HepG2 (cell line): ENCODE results near the gene HSF2BP. TPM values are rescaled to one million over a fixed set of nuclear protein-coding genes. Genes with fewer than 3 reads are reported as not detected.

ENCODE experiments used
- ATF1 ChIP-seq: IDR thresholded peaks from 2 replicates; pipeline ENCODE4 v1.6.1; 2016; ENCODE audit warnings: mild to moderate bottlenecking, control low read depth
- CHCHD3 ChIP-seq: sonication (generic); formaldehyde crosslinking; IDR thresholded peaks from 2 replicates; pipeline ENCODE4 v1.8.0; 2022; ENCODE audit warnings: mild to moderate bottlenecking, missing genetic modification reagents, moderate library complexity
- EP300 ChIP-seq, 3 experiments: sonication (generic) in 1 of 3; formaldehyde crosslinking in 1 of 3; IDR thresholded peaks; 2 replicates each; pipeline versions ENCODE4 v1.5.1 to v1.6.1; 2011 to 2020; ENCODE audit warnings: low read depth in 2 of 3, low read length in 2 of 3, borderline replicate concordance in 1 of 3, improper control_type of control experiment in 1 of 3, mild to moderate bottlenecking in 1 of 3, missing genetic modification reagents in 1 of 3, moderate library complexity in 1 of 3
- GATAD1 ChIP-seq: IDR thresholded peaks from 2 replicates; pipeline ENCODE4 v1.6.1; 2016; ENCODE audit warnings: missing genetic modification reagents, missing compliant biosample characterization
- HDAC1 ChIP-seq: sonication (generic); formaldehyde crosslinking; IDR thresholded peaks from 2 replicates; pipeline ENCODE4 v1.5.1; 2020; ENCODE audit warnings: mild to moderate bottlenecking, missing genetic modification reagents
- HNF4A ChIP-seq: sonication (generic); formaldehyde crosslinking; IDR thresholded peaks from 2 replicates; pipeline ENCODE4 v1.4.0; 2020; ENCODE audit warnings: missing genetic modification reagents
- KDM5B ChIP-seq: sonication (generic); formaldehyde crosslinking; IDR thresholded peaks from 2 replicates; pipeline ENCODE4 v1.4.0; 2020; ENCODE audit warnings: missing genetic modification reagents, mild to moderate bottlenecking, borderline replicate concordance
- MED1 ChIP-seq: sonication (generic); formaldehyde crosslinking; IDR thresholded peaks from 2 replicates; pipeline ENCODE4 v1.4.0; 2020; ENCODE audit warnings: missing genetic modification reagents
- NCOA2 ChIP-seq: sonication (generic); formaldehyde crosslinking; IDR thresholded peaks from 2 replicates; pipeline ENCODE4 v1.8.0; 2022; ENCODE audit warnings: inconsistent platforms
- RELA ChIP-seq: sonication (generic); formaldehyde crosslinking; IDR thresholded peaks from 2 replicates; pipeline ENCODE4 v1.4.0; 2020; ENCODE audit warnings: missing genetic modification reagents
- SETDB1 ChIP-seq: sonication (generic); formaldehyde crosslinking; IDR thresholded peaks from 2 replicates; pipeline ENCODE4 v1.5.1; 2020; ENCODE audit warnings: missing genetic modification reagents, mild to moderate bottlenecking, borderline replicate concordance
- TEAD3 ChIP-seq: optimal IDR thresholded peaks from 2 replicates; pipeline ENCODE3; 2016; ENCODE audit warnings: borderline replicate concordance
- ZFY ChIP-seq: sonication (generic); formaldehyde crosslinking; IDR thresholded peaks from 2 replicates; pipeline ENCODE4 v1.4.0; 2020; ENCODE audit warnings: missing genetic modification reagents
- ZNF232 ChIP-seq: sonication (generic); formaldehyde crosslinking; IDR thresholded peaks from 2 replicates; pipeline ENCODE4 v1.4.0; 2020; ENCODE audit warnings: missing genetic modification reagents, borderline replicate concordance
- ZNF282 ChIP-seq: fragments of 450-650 bp; IDR thresholded peaks from 2 replicates; pipeline ENCODE4 v1.6.1; 2018; ENCODE audit not compliant: partially characterized antibody
- ZNF3 ChIP-seq: IDR thresholded peaks from 2 replicates; pipeline ENCODE4 v1.7.0; 2017; ENCODE audit warnings: inconsistent platforms
- ZNF747 ChIP-seq: sonication (generic); formaldehyde crosslinking; IDR thresholded peaks from 2 replicates; pipeline ENCODE4 v1.8.1; 2023; ENCODE audit warnings: missing genetic modification reagents, mild to moderate bottlenecking, borderline replicate concordance
- ZNF788 ChIP-seq: sonication (generic); formaldehyde crosslinking; IDR thresholded peaks from 2 replicates; pipeline ENCODE4 v1.5.0; 2020; ENCODE audit warnings: mild to moderate bottlenecking, missing genetic modification reagents, borderline replicate concordance
- polyA plus RNA-seq, 8 experiments: library from polyadenylated mRNA; depleted of rRNA in 3 of 8; stranded (reverse) in 7 of 8; unstranded in 1 of 8; fragments of >200 nt; fragmentation: Illumina TruSeq in 4 of 8; extraction: Trizol in 4 of 8; gene quantifications; 2 replicates each; pipeline versions ENCODE4 v1.2.1 to v1.2.3, GENCODE V29; 2011 to 2016; ENCODE audit warnings: low read depth in 4 of 8, missing spikeins in 1 of 8, mixed read lengths in 1 of 8; ENCODE audit not compliant: insufficient read depth in 1 of 8
- total RNA-seq, 5 experiments: library from RNA; depleted of rRNA; stranded (reverse); fragments of >200 nt; fragmentation: Illumina TruSeq; extraction: Trizol; gene quantifications; 2 replicates each; pipeline ENCODE4 v1.2.3, GENCODE V29; 2016; ENCODE audit warnings: low read depth in 1 of 5
- TF ChIP-seq, protein P1 (sequence below): sonication (generic); formaldehyde crosslinking; IDR thresholded peaks from 2 replicates; pipeline ENCODE4 v1.5.1; 2020; ENCODE audit warnings: mild to moderate bottlenecking, missing genetic modification reagents, moderate library complexity
- TF ChIP-seq, protein P2 (sequence below): sonication (generic); formaldehyde crosslinking; IDR thresholded peaks from 2 replicates; pipeline ENCODE4 v1.4.0; 2020; ENCODE audit warnings: low read depth, missing genetic modification reagents
- TF ChIP-seq, protein P3 (sequence below): sonication (generic); formaldehyde crosslinking; IDR thresholded peaks from 2 replicates; pipeline ENCODE4 v1.4.0; 2020; ENCODE audit warnings: missing genetic modification reagents

The HSF2BP gene
- total and polyA plus RNA-seq, 2 of the 13 experiments (the other 11 are each of a cell fraction or from before 2014, with no cell fraction given), result 0.67 to 2.2 TPM

DNA sequence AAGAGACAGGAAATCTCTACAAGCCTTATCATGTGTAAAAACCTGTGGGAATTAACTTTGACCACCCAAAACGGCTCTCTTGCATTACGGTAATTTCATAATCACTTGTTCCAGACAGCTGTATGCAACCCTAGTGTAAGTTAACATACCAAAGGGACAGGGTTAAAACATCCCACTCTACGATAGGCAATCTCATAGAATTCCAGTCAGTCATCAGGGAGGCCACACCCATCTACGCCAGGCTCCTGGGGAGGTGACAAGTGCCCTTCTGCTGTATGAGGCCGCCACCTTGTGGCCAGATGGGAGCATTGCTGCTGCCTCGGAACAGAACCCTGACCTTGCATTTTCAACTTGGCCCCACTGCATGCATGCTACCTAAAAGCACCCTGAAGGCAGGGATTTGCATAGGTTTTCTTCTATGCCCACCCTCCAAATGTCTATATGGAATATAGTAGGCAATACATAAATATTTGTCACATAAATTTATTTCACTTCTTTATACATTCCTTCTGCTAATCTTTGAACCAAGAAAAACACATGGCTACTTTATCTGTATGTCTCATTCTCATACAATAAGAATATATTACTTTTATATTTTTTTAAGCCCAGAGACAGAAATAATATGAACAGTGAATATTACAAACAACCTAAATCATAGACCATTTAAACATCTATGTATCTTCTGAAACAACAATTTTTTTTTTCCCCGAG lies 12.6 kb downstream of the HSF2BP start (continued):
- TF ChIP-seq, protein P1, sequence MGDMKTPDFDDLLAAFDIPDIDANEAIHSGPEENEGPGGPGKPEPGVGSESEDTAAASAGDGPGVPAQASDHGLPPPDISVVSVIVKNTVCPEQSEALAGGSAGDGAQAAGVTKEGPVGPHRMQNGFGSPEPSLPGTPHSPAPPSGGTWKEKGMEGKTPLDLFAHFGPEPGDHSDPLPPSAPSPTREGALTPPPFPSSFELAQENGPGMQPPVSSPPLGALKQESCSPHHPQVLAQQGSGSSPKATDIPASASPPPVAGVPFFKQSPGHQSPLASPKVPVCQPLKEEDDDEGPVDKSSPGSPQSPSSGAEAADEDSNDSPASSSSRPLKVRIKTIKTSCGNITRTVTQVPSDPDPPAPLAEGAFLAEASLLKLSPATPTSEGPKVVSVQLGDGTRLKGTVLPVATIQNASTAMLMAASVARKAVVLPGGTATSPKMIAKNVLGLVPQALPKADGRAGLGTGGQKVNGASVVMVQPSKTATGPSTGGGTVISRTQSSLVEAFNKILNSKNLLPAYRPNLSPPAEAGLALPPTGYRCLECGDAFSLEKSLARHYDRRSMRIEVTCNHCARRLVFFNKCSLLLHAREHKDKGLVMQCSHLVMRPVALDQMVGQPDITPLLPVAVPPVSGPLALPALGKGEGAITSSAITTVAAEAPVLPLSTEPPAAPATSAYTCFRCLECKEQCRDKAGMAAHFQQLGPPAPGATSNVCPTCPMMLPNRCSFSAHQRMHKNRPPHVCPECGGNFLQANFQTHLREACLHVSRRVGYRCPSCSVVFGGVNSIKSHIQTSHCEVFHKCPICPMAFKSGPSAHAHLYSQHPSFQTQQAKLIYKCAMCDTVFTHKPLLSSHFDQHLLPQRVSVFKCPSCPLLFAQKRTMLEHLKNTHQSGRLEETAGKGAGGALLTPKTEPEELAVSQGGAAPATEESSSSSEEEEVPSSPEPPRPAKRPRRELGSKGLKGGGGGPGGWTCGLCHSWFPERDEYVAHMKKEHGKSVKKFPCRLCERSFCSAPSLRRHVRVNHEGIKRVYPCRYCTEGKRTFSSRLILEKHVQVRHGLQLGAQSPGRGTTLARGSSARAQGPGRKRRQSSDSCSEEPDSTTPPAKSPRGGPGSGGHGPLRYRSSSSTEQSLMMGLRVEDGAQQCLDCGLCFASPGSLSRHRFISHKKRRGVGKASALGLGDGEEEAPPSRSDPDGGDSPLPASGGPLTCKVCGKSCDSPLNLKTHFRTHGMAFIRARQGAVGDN (CRISPR knock-in tag), result peak; percentile 49
- peak; percentile 66; the same call in 1 of the 2 replicates for TF ChIP-seq ZNF788 (CRISPR knock-in tag)
- TF ChIP-seq MED1 (CRISPR knock-in tag), result peak; percentile 75
- TF ChIP-seq TEAD3, result peak; percentile 93
- peak; percentile 33; the same call in 1 of the 2 replicates for TF ChIP-seq KDM5B (CRISPR knock-in tag)
- no peak for TF ChIP-seq CHCHD3 (CRISPR knock-in tag)
- no peak for TF ChIP-seq ZNF3 (CRISPR knock-in tag)
- no peak for TF ChIP-seq SETDB1
- no peak for TF ChIP-seq EP300 (IDR thresholded peaks at IDR 0.05; ENCODE audit: low read depth in 2 of 2, low read length in 2 of 2)
- 0 out of 2 replicates have a peak, but pooled peaks have one; percentile 15 for TF ChIP-seq EP300 (CRISPR knock-in tag; IDR thresholded peaks at IDR 0.05; ENCODE audit: borderline replicate concordance)
- TF ChIP-seq, protein P2, sequence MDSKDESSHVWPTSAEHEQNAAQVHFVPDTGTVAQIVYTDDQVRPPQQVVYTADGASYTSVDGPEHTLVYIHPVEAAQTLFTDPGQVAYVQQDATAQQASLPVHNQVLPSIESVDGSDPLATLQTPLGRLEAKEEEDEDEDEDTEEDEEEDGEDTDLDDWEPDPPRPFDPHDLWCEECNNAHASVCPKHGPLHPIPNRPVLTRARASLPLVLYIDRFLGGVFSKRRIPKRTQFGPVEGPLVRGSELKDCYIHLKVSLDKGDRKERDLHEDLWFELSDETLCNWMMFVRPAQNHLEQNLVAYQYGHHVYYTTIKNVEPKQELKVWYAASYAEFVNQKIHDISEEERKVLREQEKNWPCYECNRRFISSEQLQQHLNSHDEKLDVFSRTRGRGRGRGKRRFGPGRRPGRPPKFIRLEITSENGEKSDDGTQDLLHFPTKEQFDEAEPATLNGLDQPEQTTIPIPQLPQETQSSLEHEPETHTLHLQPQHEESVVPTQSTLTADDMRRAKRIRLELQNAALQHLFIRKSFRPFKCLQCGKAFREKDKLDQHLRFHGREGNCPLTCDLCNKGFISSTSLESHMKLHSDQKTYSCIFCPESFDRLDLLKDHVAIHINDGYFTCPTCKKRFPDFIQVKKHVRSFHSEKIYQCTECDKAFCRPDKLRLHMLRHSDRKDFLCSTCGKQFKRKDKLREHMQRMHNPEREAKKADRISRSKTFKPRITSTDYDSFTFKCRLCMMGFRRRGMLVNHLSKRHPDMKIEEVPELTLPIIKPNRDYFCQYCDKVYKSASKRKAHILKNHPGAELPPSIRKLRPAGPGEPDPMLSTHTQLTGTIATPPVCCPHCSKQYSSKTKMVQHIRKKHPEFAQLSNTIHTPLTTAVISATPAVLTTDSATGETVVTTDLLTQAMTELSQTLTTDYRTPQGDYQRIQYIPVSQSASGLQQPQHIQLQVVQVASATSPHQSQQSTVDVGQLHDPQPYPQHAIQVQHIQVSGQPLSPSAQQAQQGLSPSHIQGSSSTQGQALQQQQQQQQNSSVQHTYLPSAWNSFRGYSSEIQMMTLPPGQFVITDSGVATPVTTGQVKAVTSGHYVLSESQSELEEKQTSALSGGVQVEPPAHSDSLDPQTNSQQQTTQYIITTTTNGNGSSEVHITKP, result peak; percentile 32; the same call in 1 of the 2 replicates
- TF ChIP-seq, protein P3, sequence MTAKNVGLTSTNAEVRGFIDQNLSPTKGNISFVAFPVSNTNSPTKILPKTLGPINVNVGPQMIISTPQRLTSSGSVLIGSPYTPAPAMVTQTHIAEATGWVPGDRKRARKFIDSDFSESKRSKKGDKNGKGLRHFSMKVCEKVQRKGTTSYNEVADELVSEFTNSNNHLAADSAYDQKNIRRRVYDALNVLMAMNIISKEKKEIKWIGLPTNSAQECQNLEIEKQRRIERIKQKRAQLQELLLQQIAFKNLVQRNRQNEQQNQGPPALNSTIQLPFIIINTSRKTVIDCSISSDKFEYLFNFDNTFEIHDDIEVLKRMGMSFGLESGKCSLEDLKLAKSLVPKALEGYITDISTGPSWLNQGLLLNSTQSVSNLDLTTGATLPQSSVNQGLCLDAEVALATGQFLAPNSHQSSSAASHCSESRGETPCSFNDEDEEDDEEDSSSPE (CRISPR knock-in tag), result no peak
- TF ChIP-seq ZNF282, result no peak
- TF ChIP-seq RELA (CRISPR knock-in tag), result 0 out of 2 replicates have a peak, but pooled peaks have one; percentile 45
- no peak for TF ChIP-seq ZNF747 (CRISPR knock-in tag)
- no peak for TF ChIP-seq NCOA2 (CRISPR knock-in tag)
- TF ChIP-seq GATAD1, result peak; percentile 62; the same call in 1 of the 2 replicates
- TF ChIP-seq ZNF232, result no peak
- peak; percentile 23; the same call in 1 of the 2 replicates for TF ChIP-seq HNF4A (CRISPR knock-in tag)
- TF ChIP-seq ATF1 (CRISPR knock-in tag), result no peak
- TF ChIP-seq HDAC1 (CRISPR knock-in tag), result peak; percentile 29; the same call in 1 of the 2 replicates
- TF ChIP-seq ZFY (CRISPR knock-in tag), result peak; percentile 30; the same call in 1 of the 2 replicates
